Spleen (tissue), 7 donors: ENCODE results near the gene IL17REL.

Experiments
- POLR2AphosphoS5 ChIP-seq, 3 donors: sonication (generic); formaldehyde crosslinking; IDR thresholded peaks; one replicate each; pipeline ENCODE4 v1.5.1; 2017; ENCODE audit warnings: antibody characterized with exemption in 3 of 3
- TF ChIP-seq, protein P1 (sequence below), 11 experiments: fragments of 200-600 bp in 7 of 11; fragments of 450-650 bp in 4 of 11; sonication (generic) in 4 of 11; IDR thresholded peaks in 8 of 11; conservative IDR thresholded peaks in 3 of 11; 1 replicate in 7 of 11; 2 replicates in 4 of 11; pipeline versions ENCODE4 v1.4.0 to v1.8.0; 2016 to 2021; ENCODE audit warnings: antibody characterized with exemption in 11 of 11, inconsistent platforms in 4 of 11, mild to moderate bottlenecking in 1 of 11
- donor health status: DM: no; HTN: no; CAD: no; lungs with moderate emphysema.
- donor health status: DM: no; HTN: no; CAD: no.
- donor health status: DM: no; HTN: no; CAD: no.

- TF ChIP-seq, protein P1, sequence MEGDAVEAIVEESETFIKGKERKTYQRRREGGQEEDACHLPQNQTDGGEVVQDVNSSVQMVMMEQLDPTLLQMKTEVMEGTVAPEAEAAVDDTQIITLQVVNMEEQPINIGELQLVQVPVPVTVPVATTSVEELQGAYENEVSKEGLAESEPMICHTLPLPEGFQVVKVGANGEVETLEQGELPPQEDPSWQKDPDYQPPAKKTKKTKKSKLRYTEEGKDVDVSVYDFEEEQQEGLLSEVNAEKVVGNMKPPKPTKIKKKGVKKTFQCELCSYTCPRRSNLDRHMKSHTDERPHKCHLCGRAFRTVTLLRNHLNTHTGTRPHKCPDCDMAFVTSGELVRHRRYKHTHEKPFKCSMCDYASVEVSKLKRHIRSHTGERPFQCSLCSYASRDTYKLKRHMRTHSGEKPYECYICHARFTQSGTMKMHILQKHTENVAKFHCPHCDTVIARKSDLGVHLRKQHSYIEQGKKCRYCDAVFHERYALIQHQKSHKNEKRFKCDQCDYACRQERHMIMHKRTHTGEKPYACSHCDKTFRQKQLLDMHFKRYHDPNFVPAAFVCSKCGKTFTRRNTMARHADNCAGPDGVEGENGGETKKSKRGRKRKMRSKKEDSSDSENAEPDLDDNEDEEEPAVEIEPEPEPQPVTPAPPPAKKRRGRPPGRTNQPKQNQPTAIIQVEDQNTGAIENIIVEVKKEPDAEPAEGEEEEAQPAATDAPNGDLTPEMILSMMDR (IDR thresholded peaks at IDR 0.05 in 8 of 11, conservative IDR thresholded peaks at IDR 0.05 in 3 of 11), result no peak
- TF ChIP-seq POLR2AphosphoS5 (IDR thresholded peaks at IDR 0.05), result no peak
These were observed 18.1 kb downstream of the IL17REL start for GRCh38 chr22:49994361-49995040.
